ENCODE data around the gene ZRANB1. TPM values are rescaled to one million over a fixed set of nuclear protein-coding genes. Genes with fewer than 3 reads are reported as not detected.

The ZRANB1 gene
- total RNA-seq, 1 donor from 2014 or later = 21.8 TPM

DNA sequence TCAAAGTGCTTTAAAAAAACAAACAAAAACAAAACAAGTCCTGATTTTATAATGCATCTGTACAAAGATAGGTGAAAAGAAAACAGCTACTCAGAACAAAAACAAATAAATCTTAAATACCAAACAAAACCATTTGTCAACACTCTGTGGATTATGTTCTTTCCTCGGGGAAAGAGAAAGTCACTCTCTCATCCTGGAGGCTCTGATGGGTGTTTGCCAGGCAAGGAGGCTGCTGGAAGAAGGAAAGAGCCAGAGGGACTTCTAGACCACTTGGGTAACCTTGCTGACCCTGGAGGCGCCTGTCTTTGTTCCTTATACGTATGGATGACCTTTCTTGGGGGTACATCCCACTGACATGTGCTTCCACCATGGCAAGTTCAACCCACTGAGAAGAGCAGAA lies 92.8 kb downstream of the ZRANB1 start:
- no peaks in the 10 kb centered on the region for H3K36me3 ChIP-seq
- peaks cover 5% of the 10 kb centered on the region for H3F3A ChIP-seq (ENCODE audit: low read depth)
- H3K27me3 Mint-ChIP-seq (ENCODE audit: insufficient read depth, low read depth) = peaks cover 3% of the 10 kb centered on the region
- no peaks in the 10 kb centered on the region for H3K4me1 ChIP-seq
- peaks cover 98% of the 10 kb centered on the region for H3K79me2 ChIP-seq (ENCODE audit: low read depth)
- TF ChIP-seq, protein P1, sequence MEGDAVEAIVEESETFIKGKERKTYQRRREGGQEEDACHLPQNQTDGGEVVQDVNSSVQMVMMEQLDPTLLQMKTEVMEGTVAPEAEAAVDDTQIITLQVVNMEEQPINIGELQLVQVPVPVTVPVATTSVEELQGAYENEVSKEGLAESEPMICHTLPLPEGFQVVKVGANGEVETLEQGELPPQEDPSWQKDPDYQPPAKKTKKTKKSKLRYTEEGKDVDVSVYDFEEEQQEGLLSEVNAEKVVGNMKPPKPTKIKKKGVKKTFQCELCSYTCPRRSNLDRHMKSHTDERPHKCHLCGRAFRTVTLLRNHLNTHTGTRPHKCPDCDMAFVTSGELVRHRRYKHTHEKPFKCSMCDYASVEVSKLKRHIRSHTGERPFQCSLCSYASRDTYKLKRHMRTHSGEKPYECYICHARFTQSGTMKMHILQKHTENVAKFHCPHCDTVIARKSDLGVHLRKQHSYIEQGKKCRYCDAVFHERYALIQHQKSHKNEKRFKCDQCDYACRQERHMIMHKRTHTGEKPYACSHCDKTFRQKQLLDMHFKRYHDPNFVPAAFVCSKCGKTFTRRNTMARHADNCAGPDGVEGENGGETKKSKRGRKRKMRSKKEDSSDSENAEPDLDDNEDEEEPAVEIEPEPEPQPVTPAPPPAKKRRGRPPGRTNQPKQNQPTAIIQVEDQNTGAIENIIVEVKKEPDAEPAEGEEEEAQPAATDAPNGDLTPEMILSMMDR (IDR thresholded peaks at IDR 0.05) = no peak
- TF ChIP-seq EZH2 (IDR thresholded peaks at IDR 0.05) = no peak
- TF ChIP-seq EZH2phosphoT487 (IDR thresholded peaks at IDR 0.05) = no peak
- H3K36me3 Mint-ChIP-seq = peaks cover 20% of the 10 kb centered on the region
- no peak overlapping the region for H3K27ac Mint-ChIP-seq
- no peaks in the 10 kb centered on the region for H3K9me3 Mint-ChIP-seq
- H3K4me1 Mint-ChIP-seq = peaks cover 31% of the 10 kb centered on the region
- no peak for DNase-seq (ENCODE audit: low spot score)
- H2AFZ ChIP-seq (replicated peaks) = no peak overlapping the region
- no peak overlapping the region for H3K4me3 ChIP-seq
- no peaks in the 10 kb centered on the region for H3K9me3 ChIP-seq (ENCODE audit: low read depth)
- H4K20me1 ChIP-seq (ENCODE audit: low read depth) = peaks cover 97% of the 10 kb centered on the region
- H3K4me3 Mint-ChIP-seq = no peak overlapping the region
- H3K9ac ChIP-seq = no peak overlapping the region
- H3K4me2 ChIP-seq = no peak overlapping the region
- no peak overlapping the region for H3K27ac ChIP-seq
- no peaks in the 10 kb centered on the region for H3K27me3 ChIP-seq

DNA sequence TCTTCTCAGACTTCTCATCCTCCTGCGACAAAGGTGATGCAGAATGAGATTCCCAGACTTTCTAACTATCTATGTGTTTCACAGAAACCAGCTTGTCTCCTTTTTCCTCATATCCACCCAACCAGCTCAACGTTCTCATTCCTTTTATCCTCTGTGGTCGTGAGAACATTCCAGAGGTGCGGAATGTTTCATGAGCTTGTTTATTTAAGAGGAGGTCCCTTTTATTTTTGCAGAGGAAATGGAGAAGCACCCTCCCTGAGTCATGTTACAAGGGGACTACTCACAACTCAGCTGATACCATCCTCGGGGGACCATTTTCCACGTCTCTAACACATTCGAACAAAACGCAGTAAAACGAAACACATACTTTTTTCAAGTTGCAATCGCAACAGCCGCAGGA lies 93.2 kb downstream of the ZRANB1 start:
- TF ChIP-seq, protein P1 (IDR thresholded peaks at IDR 0.05) = no peak
- TF ChIP-seq EZH2phosphoT487 (IDR thresholded peaks at IDR 0.05) (no peak), EZH2 (IDR thresholded peaks at IDR 0.05) (no peak)
- Histone ChIP-seq H3K4me3 (no peak overlapping the region), H3K9ac (no peak overlapping the region), H4K20me1 (ENCODE audit: low read depth) (peaks cover 97% of the 10 kb centered on the region), H3K27me3 (no peaks in the 10 kb centered on the region), H3K4me1 (no peaks in the 10 kb centered on the region), H3K36me3 (no peaks in the 10 kb centered on the region), H3F3A (ENCODE audit: low read depth) (peaks cover 1% of the 10 kb centered on the region), H3K27ac (no peak overlapping the region), H2AFZ (replicated peaks) (no peak overlapping the region), H3K4me2 (no peak overlapping the region), H3K9me3 (ENCODE audit: low read depth) (no peaks in the 10 kb centered on the region), H3K79me2 (ENCODE audit: low read depth) (peaks cover 98% of the 10 kb centered on the region)
- H3K4me1 Mint-ChIP-seq = peaks cover 31% of the 10 kb centered on the region
- H3K27ac Mint-ChIP-seq = no peak overlapping the region
- no peaks in the 10 kb centered on the region for H3K9me3 Mint-ChIP-seq
- peaks cover 18% of the 10 kb centered on the region for H3K36me3 Mint-ChIP-seq
- peaks cover 3% of the 10 kb centered on the region for H3K27me3 Mint-ChIP-seq (ENCODE audit: insufficient read depth, low read depth)
- no peak overlapping the region for H3K4me3 Mint-ChIP-seq
- DNase-seq (ENCODE audit: low spot score) = no peak

DNA sequence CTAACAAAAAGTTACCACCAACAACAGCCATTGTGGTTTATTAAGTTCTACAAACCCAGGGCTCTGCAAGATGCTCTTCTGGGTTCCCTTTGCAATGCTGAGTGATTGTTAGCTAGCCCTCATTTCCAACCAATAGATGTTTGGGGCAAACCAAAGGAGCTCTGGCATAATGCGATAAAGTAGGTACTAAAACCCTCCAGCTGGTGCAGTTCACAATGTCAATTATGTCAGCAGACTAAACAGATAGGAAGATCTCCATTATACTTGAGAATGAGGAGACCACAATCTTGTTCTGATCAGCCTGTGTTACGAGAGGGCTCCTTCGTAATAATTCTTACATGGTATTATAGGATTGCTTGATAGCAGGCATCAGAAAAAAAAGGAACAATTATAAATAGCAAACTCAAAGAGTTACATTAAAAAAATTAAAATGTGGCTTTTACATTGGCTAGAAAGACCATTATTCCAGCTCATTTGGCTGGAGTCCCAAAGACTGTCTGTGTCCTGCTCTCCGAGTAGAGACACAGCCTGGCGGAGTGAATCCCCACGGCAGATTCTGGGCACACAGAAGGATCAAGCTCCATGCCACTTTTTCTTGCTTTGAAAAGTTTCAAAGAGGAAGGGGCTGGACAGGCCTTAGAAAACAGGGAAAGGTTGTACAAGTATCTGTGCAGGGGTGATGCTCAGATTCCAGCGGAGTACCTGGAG lies 93.8 kb downstream of the ZRANB1 start:
- H3F3A ChIP-seq (ENCODE audit: low read depth) = no peaks in the 10 kb centered on the region
- H4K20me1 ChIP-seq (ENCODE audit: low read depth) = peaks cover 97% of the 10 kb centered on the region
- H3K4me2 ChIP-seq = no peak overlapping the region
- no peaks in the 10 kb centered on the region for H3K4me1 ChIP-seq
- H3K27me3 ChIP-seq = no peaks in the 10 kb centered on the region
- H3K27ac ChIP-seq = no peak overlapping the region
- no peak for DNase-seq (ENCODE audit: low spot score)
- Mint-ChIP-seq H3K27ac (no peak overlapping the region), H3K4me3 (no peak overlapping the region), H3K4me1 (peaks cover 33% of the 10 kb centered on the region), H3K27me3 (ENCODE audit: insufficient read depth, low read depth) (peaks cover 5% of the 10 kb centered on the region), H3K9me3 (no peaks in the 10 kb centered on the region), H3K36me3 (peaks cover 19% of the 10 kb centered on the region)
- peaks cover 98% of the 10 kb centered on the region for H3K79me2 ChIP-seq (ENCODE audit: low read depth)
- H3K4me3 ChIP-seq = no peak overlapping the region
- H3K36me3 ChIP-seq = no peaks in the 10 kb centered on the region
- no peak overlapping the region for H2AFZ ChIP-seq (replicated peaks)
- H3K9me3 ChIP-seq (ENCODE audit: low read depth) = no peaks in the 10 kb centered on the region
- TF ChIP-seq EZH2 (IDR thresholded peaks at IDR 0.05) = no peak
- no peak for TF ChIP-seq EZH2phosphoT487 (IDR thresholded peaks at IDR 0.05)
- TF ChIP-seq, protein P1 (IDR thresholded peaks at IDR 0.05) = no peak
- no peak overlapping the region for H3K9ac ChIP-seq

Measured in neural progenitor cell (in vitro differentiated cells).